Hepatocyte (in vitro differentiated cells): ENCODE measurements around the gene MAGI2.

Source experiments
- EZH2 ChIP-seq: fragments of 200-600 bp; sonication (generic); IDR thresholded peaks from 2 replicates; pipeline ENCODE4 v1.6.1; 2016; ENCODE audit warnings: antibody characterized with exemption, mild to moderate bottlenecking, borderline replicate concordance
- EZH2phosphoT487 ChIP-seq: fragments of 200-600 bp; sonication (generic); IDR thresholded peaks from one replicate; pipeline ENCODE4 v1.6.1; 2018; ENCODE audit warnings: antibody characterized with exemption, mild to moderate bottlenecking, low read depth, moderate library complexity; ENCODE audit not compliant: unreplicated experiment, severe bottlenecking

DNA sequence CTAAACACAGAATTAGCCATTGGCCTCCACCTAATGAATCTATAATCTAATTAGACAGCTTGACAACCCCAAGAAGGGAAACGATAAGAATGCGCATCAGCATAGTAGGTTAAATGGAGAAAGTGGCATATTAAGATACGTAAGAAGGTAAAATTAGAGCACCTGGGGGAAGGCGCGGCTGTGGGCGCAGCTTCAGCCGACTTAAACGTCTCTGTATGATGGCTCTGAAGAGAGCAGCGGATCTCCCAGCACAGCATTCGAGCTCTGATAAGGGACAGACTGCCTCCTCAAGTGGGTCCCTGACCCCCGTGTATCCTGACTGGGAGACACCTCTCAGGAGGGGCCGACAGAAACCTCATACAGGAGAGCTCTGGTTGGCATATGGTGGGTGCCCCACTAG is 1136.1 kb downstream of the MAGI2 start:
- TF ChIP-seq EZH2 (no peak), EZH2phosphoT487 (no peak)
